ENCODE measurements around the gene RBM20. TPM values are rescaled to one million over a fixed set of nuclear protein-coding genes. Genes with fewer than 3 reads are reported as not detected.

The RBM20 gene
- total and polyA plus RNA-seq, 2 of the 13 experiments (the other 11 are each of a cell fraction or from before 2014, with no cell fraction given) = 0.02 to 0.22 TPM

GRCh38 chr10:110735620-110736027 is 91.5 kb downstream of the RBM20 start (continued):
- TF ChIP-seq, protein P1, sequence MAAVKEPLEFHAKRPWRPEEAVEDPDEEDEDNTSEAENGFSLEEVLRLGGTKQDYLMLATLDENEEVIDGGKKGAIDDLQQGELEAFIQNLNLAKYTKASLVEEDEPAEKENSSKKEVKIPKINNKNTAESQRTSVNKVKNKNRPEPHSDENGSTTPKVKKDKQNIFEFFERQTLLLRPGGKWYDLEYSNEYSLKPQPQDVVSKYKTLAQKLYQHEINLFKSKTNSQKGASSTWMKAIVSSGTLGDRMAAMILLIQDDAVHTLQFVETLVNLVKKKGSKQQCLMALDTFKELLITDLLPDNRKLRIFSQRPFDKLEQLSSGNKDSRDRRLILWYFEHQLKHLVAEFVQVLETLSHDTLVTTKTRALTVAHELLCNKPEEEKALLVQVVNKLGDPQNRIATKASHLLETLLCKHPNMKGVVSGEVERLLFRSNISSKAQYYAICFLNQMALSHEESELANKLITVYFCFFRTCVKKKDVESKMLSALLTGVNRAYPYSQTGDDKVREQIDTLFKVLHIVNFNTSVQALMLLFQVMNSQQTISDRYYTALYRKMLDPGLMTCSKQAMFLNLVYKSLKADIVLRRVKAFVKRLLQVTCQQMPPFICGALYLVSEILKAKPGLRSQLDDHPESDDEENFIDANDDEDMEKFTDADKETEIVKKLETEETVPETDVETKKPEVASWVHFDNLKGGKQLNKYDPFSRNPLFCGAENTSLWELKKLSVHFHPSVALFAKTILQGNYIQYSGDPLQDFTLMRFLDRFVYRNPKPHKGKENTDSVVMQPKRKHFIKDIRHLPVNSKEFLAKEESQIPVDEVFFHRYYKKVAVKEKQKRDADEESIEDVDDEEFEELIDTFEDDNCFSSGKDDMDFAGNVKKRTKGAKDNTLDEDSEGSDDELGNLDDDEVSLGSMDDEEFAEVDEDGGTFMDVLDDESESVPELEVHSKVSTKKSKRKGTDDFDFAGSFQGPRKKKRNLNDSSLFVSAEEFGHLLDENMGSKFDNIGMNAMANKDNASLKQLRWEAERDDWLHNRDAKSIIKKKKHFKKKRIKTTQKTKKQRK (IDR thresholded peaks at IDR 0.05; ENCODE audit: low read length) = no peak
- no peak for TF ChIP-seq ZNF549 (CRISPR knock-in tag; IDR thresholded peaks at IDR 0.05)
- TF ChIP-seq SCMH1 (CRISPR knock-in tag; IDR thresholded peaks at IDR 0.05; ENCODE audit: borderline replicate concordance) = no peak
- TF ChIP-seq ATF4 (CRISPR knock-in tag; IDR thresholded peaks at IDR 0.05) = no peak
- TF ChIP-seq ARNT (IDR thresholded peaks at IDR 0.05) = no peak
- no peak for TF ChIP-seq MAZ (IDR thresholded peaks at IDR 0.05; ENCODE audit: borderline replicate concordance, low read depth, low read length)
- TF ChIP-seq MAZ (CRISPR knock-in tag; IDR thresholded peaks at IDR 0.05; ENCODE audit: low read depth) = no peak
- TF ChIP-seq NR1H2 (CRISPR knock-in tag; IDR thresholded peaks at IDR 0.05; ENCODE audit: borderline replicate concordance, low read depth) = no peak
- TF ChIP-seq, protein P2, sequence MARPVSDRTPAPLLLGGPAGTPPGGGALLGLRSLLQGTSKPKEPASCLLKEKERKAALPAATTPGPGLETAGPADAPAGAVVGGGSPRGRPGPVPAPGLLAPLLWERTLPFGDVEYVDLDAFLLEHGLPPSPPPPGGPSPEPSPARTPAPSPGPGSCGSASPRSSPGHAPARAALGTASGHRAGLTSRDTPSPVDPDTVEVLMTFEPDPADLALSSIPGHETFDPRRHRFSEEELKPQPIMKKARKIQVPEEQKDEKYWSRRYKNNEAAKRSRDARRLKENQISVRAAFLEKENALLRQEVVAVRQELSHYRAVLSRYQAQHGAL (CRISPR knock-in tag; IDR thresholded peaks at IDR 0.05; ENCODE audit: not compliant biosample characterization) = no peak
- TF ChIP-seq ZNF317 (CRISPR knock-in tag; IDR thresholded peaks at IDR 0.05) = no peak
- TF ChIP-seq THAP11 (CRISPR knock-in tag; IDR thresholded peaks at IDR 0.05) = peak; percentile 27; the same call in 1 of the 2 replicates
- TF ChIP-seq REL (CRISPR knock-in tag; conservative IDR thresholded peaks at IDR 0.05) = no peak
- no peak for TF ChIP-seq NFATC3 (CRISPR knock-in tag; IDR thresholded peaks at IDR 0.05)
- no peak for TF ChIP-seq ZBTB33 (CRISPR knock-in tag; IDR thresholded peaks at IDR 0.05)
- TF ChIP-seq ZNF263 (CRISPR knock-in tag; IDR thresholded peaks at IDR 0.05) = no peak
- peak; percentile 37 for TF ChIP-seq MED1 (CRISPR knock-in tag; IDR thresholded peaks at IDR 0.05)
- TF ChIP-seq TFAP4 (IDR thresholded peaks at IDR 0.05; ENCODE audit: borderline replicate concordance, low read depth) = no peak
- TF ChIP-seq, protein P3, sequence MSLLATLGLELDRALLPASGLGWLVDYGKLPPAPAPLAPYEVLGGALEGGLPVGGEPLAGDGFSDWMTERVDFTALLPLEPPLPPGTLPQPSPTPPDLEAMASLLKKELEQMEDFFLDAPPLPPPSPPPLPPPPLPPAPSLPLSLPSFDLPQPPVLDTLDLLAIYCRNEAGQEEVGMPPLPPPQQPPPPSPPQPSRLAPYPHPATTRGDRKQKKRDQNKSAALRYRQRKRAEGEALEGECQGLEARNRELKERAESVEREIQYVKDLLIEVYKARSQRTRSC (CRISPR knock-in tag; IDR thresholded peaks at IDR 0.05; ENCODE audit: low read depth) = no peak
- TF ChIP-seq ZNF354B (CRISPR knock-in tag; IDR thresholded peaks at IDR 0.05) = no peak
- TF ChIP-seq ZFP41 (CRISPR knock-in tag; IDR thresholded peaks at IDR 0.05; ENCODE audit: borderline replicate concordance) = no peak
- TF ChIP-seq ZSCAN20 (CRISPR knock-in tag; IDR thresholded peaks at IDR 0.05; ENCODE audit: borderline replicate concordance) = no peak
- TF ChIP-seq ISL2 (CRISPR knock-in tag; IDR thresholded peaks at IDR 0.05) = peak; percentile 37
- TF ChIP-seq RARA (CRISPR knock-in tag; IDR thresholded peaks at IDR 0.05) = peak; percentile 85
